B cell (primary cell): ENCODE measurements around the gene BAZ1B. TPM values are rescaled to one million over a fixed set of nuclear protein-coding genes. Genes with fewer than 3 reads are reported as not detected.

ENCODE experiments used
- ATAC-seq: fragments of 200-7000 bp; cut with Tn5 transposase; one replicate; pipeline ENCODE4 v1.10.0; 2021; ENCODE audit warnings: low read depth, mild to moderate bottlenecking, moderate number of reproducible peaks, moderate library complexity
- CTCF ChIA-PET: fragments of 350-600 bp; sonication (Branson Sonifier 250); formaldehyde crosslinking; loops from one replicate; lab custom pipeline; 2021; ENCODE audit warnings: antibody characterized with exemption, inconsistent platforms; lab: Charles Lee
- POLR2A ChIA-PET: fragments of 350-600 bp; sonication (Branson Sonifier 250); formaldehyde crosslinking; loops from one replicate; lab custom pipeline; 2021; ENCODE audit warnings: antibody characterized with exemption; lab: Charles Lee
- DNase-seq: peaks from one replicate; pipeline ENCODE4 v3.0.0; 2013
- H2AFZ ChIP-seq: 2 replicates; pipeline ENCODE4 v1.6.1; 2012; ENCODE audit warnings: mild to moderate bottlenecking, low read depth, low read length; ENCODE audit not compliant: insufficient read depth, poor library complexity, severe bottlenecking
- H3K27ac ChIP-seq, 2 donors: 1 replicate in 1 of 2; 2 replicates in 1 of 2; pipeline ENCODE4 v1.5.1; 2012 to 2013; ENCODE audit warnings: low read length in 2 of 2, mild to moderate bottlenecking in 2 of 2, moderate library complexity in 1 of 2
- H3K27me3 ChIP-seq, 4 experiments: fragments of 200-600 bp in 1 of 4; sonication (generic) in 1 of 4; replicated peaks in 1 of 4; 1 replicate in 2 of 4; 2 replicates in 2 of 4; pipeline versions ENCODE4 v1.6.1 to v1.7.0; 2013 to 2016; ENCODE audit warnings: low read length in 3 of 4, mild to moderate bottlenecking in 2 of 4, mixed read lengths in 1 of 4, moderate library complexity in 1 of 4; ENCODE audit not compliant: insufficient read depth in 4 of 4, control insufficient read depth in 3 of 4; ENCODE audit errors: control extremely low read depth in 1 of 4
- H3K36me3 ChIP-seq, 2 experiments: replicated peaks in 1 of 2; 1 replicate in 1 of 2; 2 replicates in 1 of 2; pipeline versions ENCODE4 v1.6.1 to v1.7.1; 2013; ENCODE audit warnings: low read length in 1 of 2; ENCODE audit not compliant: insufficient read depth in 2 of 2, control insufficient read depth in 1 of 2; ENCODE audit errors: control extremely low read depth in 1 of 2, extremely low read depth in 1 of 2
- H3K4me1 ChIP-seq, 2 donors: fragments of 200-600 bp in 1 of 2; sonication (generic) in 1 of 2; 1 replicate in 1 of 2; 2 replicates in 1 of 2; pipeline versions ENCODE4 v1.5.1 to v1.6.1; 2013 to 2017; ENCODE audit warnings: low read length in 2 of 2; ENCODE audit not compliant: control insufficient read depth in 2 of 2, insufficient read depth in 2 of 2
- H3K4me2 ChIP-seq: replicated peaks from 2 replicates; pipeline ENCODE3; 2012; ENCODE audit warnings: mild to moderate bottlenecking, low read depth, low read length; ENCODE audit not compliant: poor library complexity, severe bottlenecking
- H3K4me3 ChIP-seq, 5 experiments: fragments of 200-600 bp in 1 of 5; sonication (generic) in 1 of 5; 1 replicate in 3 of 5; 2 replicates in 2 of 5; pipeline versions ENCODE4 v1.5.1 to v1.7.0; 2011 to 2016; ENCODE audit warnings: low read length in 4 of 5, mild to moderate bottlenecking in 4 of 5, low read depth in 2 of 5, control low read depth in 1 of 5, moderate library complexity in 1 of 5; ENCODE audit not compliant: insufficient read depth in 1 of 5; ENCODE audit errors: control extremely low read depth in 1 of 5, extremely low read depth in 1 of 5
- H3K79me2 ChIP-seq: fragments of 200-600 bp; sonication (generic); one replicate; pipeline ENCODE4 v1.6.0; 2016; ENCODE audit warnings: low read length; ENCODE audit not compliant: control insufficient read depth, insufficient read depth
- H3K9ac ChIP-seq: fragments of 200-600 bp; sonication (generic); 2 replicates; pipeline ENCODE4 v1.6.1; 2017; ENCODE audit warnings: mild to moderate bottlenecking, low read length, moderate library complexity
- H3K9me3 ChIP-seq, 3 donors: one replicate each; pipeline versions ENCODE4 v1.6.1 to v1.7.1; 2013; ENCODE audit warnings: low read length in 2 of 3; ENCODE audit not compliant: control insufficient read depth in 2 of 3, insufficient read depth in 1 of 3; ENCODE audit errors: control extremely low read depth in 1 of 3
- H4K20me1 ChIP-seq: 2 replicates; pipeline ENCODE4 v1.6.0; 2012; ENCODE audit warnings: mild to moderate bottlenecking, low read length; ENCODE audit not compliant: insufficient read depth, control insufficient read depth, poor library complexity, severe bottlenecking
- H3K27ac Mint-ChIP-seq: one replicate; pipeline ENCODE4 v1.8.0; 2021; ENCODE audit warnings: mixed read lengths
- H3K27me3 Mint-ChIP-seq: one replicate; pipeline ENCODE4 v1.8.0; 2021; ENCODE audit warnings: mixed read lengths
- H3K4me1 Mint-ChIP-seq: one replicate; pipeline ENCODE4 v1.8.0; 2021; ENCODE audit warnings: mixed read lengths
- H3K4me3 Mint-ChIP-seq: one replicate; pipeline ENCODE4 v1.8.0; 2021; ENCODE audit warnings: mixed read lengths
- H3K9me3 Mint-ChIP-seq: one replicate; pipeline ENCODE4 v1.8.0; 2022; ENCODE audit warnings: mixed read lengths; ENCODE audit not compliant: insufficient read depth
- CTCF ChIP-seq: fragments of 200-600 bp; IDR thresholded peaks from one replicate; pipeline ENCODE4 v1.8.0; 2022; ENCODE audit warnings: antibody characterized with exemption, mild to moderate bottlenecking
- EZH2 ChIP-seq: IDR thresholded peaks from 2 replicates; pipeline ENCODE4 v1.6.1; 2012; ENCODE audit warnings: borderline replicate concordance, low read depth, mild to moderate bottlenecking, moderate library complexity, low read length; ENCODE audit not compliant: insufficient read depth, poor library complexity, severe bottlenecking
- WGBS: methylation state at CpG from one replicate; pipeline ENCODE4 v1.1.5; 2013; ENCODE audit warnings: missing lambda C conversion rate; ENCODE audit not compliant: insufficient coverage; 5-methylcytosine and 5-hydroxymethylcytosine counted together
- intact Hi-C: fragments of 100-400 bp; cut with micrococcal nuclease; formaldehyde crosslinking; loops from one replicate; pipeline ENCODE4 v1.10.0; 2022
- polyA plus RNA-seq: library from polyadenylated mRNA; depleted of rRNA; stranded (reverse); fragments of >200 nt; gene quantifications from 2 replicates; pipeline ENCODE4 v1.2.3, GENCODE V29; 2012
- total RNA-seq, 2 donors: library from RNA; stranded (reverse); fragments of 120-200 nt in 1 of 2; gene quantifications; 1 replicate in 1 of 2; 2 replicates in 1 of 2; pipeline versions ENCODE4 v1.2.3 to v1.2.4, GENCODE V29; 2013 to 2022

Gene BAZ1B
- total and polyA plus RNA-seq, 2 donors (not counting 1 experiment from before 2014, with no cell fraction given), result 17.2 to 68.1 TPM

GRCh38 chr7:73446682-73447081 lies 75.4 kb downstream of the BAZ1B start:
- Histone ChIP-seq H4K20me1 (peaks cover 16% of the 10 kb centered on the region), H3K4me2 (no peak overlapping the region), H3K36me3 (peaks cover 2 to 86% of the 10 kb centered on the region in 2 experiments), H3K79me2 (peaks cover 15% of the 10 kb centered on the region), H2AFZ (no peak overlapping the region), H3K9ac (no peak overlapping the region), H3K4me1 (no peaks in the 10 kb centered on the region), H3K9me3 (no peaks in the 10 kb centered on the region), H3K4me3 (no peak overlapping the region), H3K27me3 (no peaks in the 10 kb centered on the region), H3K27ac (no peak overlapping the region)
- H3K9me3 Mint-ChIP-seq, result no peaks in the 10 kb centered on the region
- TF ChIP-seq CTCF (no peak), EZH2 (no peak)
- H3K27me3 Mint-ChIP-seq, result no peaks in the 10 kb centered on the region
- intact Hi-C loops, result no loop called here
- WGBS, result 100% methylated on average over 2 of the region's 4 CpGs
- ChIA-PET POLR2A (no interaction called here), CTCF (no interaction called here)
- DNase-seq (no peak), ATAC-seq (no peak)
- H3K4me3 Mint-ChIP-seq, result no peak overlapping the region
- no peak overlapping the region for H3K27ac Mint-ChIP-seq
- H3K4me1 Mint-ChIP-seq, result peaks cover 1% of the 10 kb centered on the region

GRCh38 chr7:73443548-73444255 lies 78.4 kb downstream of the BAZ1B start:
- CTCF ChIA-PET, result no interaction called here
- intact Hi-C loops, result no loop called here
- H3K9me3 Mint-ChIP-seq, result no peaks in the 10 kb centered on the region
- no peaks in the 10 kb centered on the region for H3K4me1 Mint-ChIP-seq
- Histone ChIP-seq H4K20me1 (peaks cover 7% of the 10 kb centered on the region), H3K4me1 (no peaks in the 10 kb centered on the region), H3K27ac (no peak overlapping the region), H3K4me3 (no peak overlapping the region), H3K79me2 (peaks cover 3% of the 10 kb centered on the region), H3K36me3 (peaks cover 2 to 85% of the 10 kb centered on the region in 2 experiments), H3K9me3 (no peaks in the 10 kb centered on the region), H3K4me2 (no peak overlapping the region), H3K9ac (no peak overlapping the region), H2AFZ (no peak overlapping the region), H3K27me3 (no peaks in the 10 kb centered on the region)
- TF ChIP-seq EZH2, result no peak
- no peak for TF ChIP-seq CTCF
- WGBS, result 99% methylated on average over 8 of the region's 12 CpGs
- no peak overlapping the region for H3K4me3 Mint-ChIP-seq
- no peak overlapping the region for H3K27ac Mint-ChIP-seq
- no peak for DNase-seq
- ATAC-seq, result no peak
- POLR2A ChIA-PET, result no interaction called here
- no peaks in the 10 kb centered on the region for H3K27me3 Mint-ChIP-seq
